ACC112 (cell line): ENCODE results near the gene DOCK7.
A peak's percentile ranks its signal among the peaks of the same experiment; 100 is the strongest.

Source experiments
- H2AFZ ChIP-seq: fragments of 200-600 bp; sonication (generic); one replicate; pipeline ENCODE4 v1.6.0; 2017; ENCODE audit warnings: antibody characterized with exemption, low read length; ENCODE audit not compliant: unreplicated experiment
- H3K27ac ChIP-seq: fragments of 200-600 bp; sonication (generic); 2 replicates; pipeline ENCODE4 v1.5.1; 2014; ENCODE audit warnings: low read depth, mild to moderate bottlenecking, antibody characterized with exemption, low read length, moderate library complexity
- H3K27me3 ChIP-seq: fragments of 200-600 bp; sonication (generic); 2 replicates; pipeline ENCODE4 v1.6.1; 2014; ENCODE audit warnings: mild to moderate bottlenecking, antibody characterized with exemption, low read length, moderate library complexity, mixed read lengths; ENCODE audit not compliant: insufficient read depth
- H3K36me3 ChIP-seq: fragments of 200-600 bp; sonication (generic); 2 replicates; pipeline ENCODE4 v1.6.1; 2016; ENCODE audit warnings: mild to moderate bottlenecking, antibody characterized with exemption, low read length, moderate library complexity, mixed read lengths; ENCODE audit not compliant: insufficient read depth
- H3K4me1 ChIP-seq: fragments of 200-600 bp; sonication (generic); one replicate; pipeline ENCODE4 v1.6.1; 2016; ENCODE audit warnings: low read length, mixed read lengths; ENCODE audit not compliant: insufficient read depth, unreplicated experiment, control insufficient read depth
- H3K4me3 ChIP-seq: fragments of 200-600 bp; sonication (generic); 2 replicates; pipeline ENCODE4 v1.5.1; 2014; ENCODE audit warnings: mild to moderate bottlenecking, low read depth, low read length
- H3K79me2 ChIP-seq: fragments of 200-600 bp; sonication (generic); one replicate; pipeline ENCODE4 v1.6.0; 2016; ENCODE audit warnings: low read length; ENCODE audit not compliant: control insufficient read depth, unreplicated experiment, insufficient read depth

Gene DOCK7

DNA sequence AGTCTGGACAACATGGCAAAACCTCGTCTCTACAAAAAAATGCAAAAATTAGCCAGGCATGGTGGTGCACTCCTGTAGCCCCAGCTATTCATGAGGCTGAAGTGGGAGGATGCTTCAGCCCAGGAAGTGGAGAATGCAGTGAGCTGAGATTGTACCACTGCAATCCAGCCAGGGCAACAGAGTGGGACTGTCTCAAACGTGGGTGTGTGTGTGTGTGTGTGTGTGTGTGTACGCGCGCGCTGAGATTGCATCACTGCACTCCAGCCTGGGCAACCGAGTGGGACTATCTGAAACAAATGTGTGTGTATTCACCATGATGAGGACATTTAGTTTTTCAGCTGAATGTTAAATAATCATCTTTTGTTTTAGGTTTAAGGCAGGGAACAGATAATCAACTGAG, 230.2 kb downstream of the DOCK7 start:
- Histone ChIP-seq H3K4me1 (no peaks in the 10 kb centered on the region), H3K27me3 (no peaks in the 10 kb centered on the region), H3K4me3 (no peak overlapping the region), H3K79me2 (no peaks in the 10 kb centered on the region), H3K36me3 (peaks cover 18% of the 10 kb centered on the region), H2AFZ (no peak overlapping the region), H3K27ac (no peak overlapping the region)

DNA sequence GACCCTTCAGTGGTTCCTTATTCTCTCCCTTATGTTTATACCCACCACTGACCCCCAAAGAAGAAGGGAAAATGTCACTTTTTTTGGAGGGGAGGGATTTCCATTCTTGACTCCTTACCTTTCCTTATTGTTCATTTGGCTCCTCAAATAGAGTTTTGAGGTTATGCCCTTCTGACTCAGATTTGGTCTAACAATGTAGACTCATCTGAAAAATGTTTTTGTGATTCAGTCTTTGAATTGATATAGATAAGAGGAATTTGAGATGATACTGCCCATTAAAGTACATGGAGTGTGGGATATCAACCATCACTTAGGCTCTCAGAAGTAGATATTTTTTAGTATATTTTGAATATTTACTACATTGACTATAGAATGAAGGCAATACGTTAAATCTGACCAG, 235.2 kb downstream of the DOCK7 start:
- Histone ChIP-seq H3K27me3 (no peaks in the 10 kb centered on the region), H3K4me3 (no peak overlapping the region), H3K79me2 (no peaks in the 10 kb centered on the region), H3K27ac (peak overlapping the region; percentile 31), H2AFZ (no peak overlapping the region), H3K4me1 (peaks cover 6% of the 10 kb centered on the region), H3K36me3 (peaks cover 58% of the 10 kb centered on the region)

GRCh38 chr1:62450301-62450700, 237.9 kb downstream of the DOCK7 start:
- no peak overlapping the region for H2AFZ ChIP-seq
- peaks cover 62% of the 10 kb centered on the region for H3K36me3 ChIP-seq
- no peak overlapping the region for H3K4me3 ChIP-seq
- H3K27me3 ChIP-seq: no peaks in the 10 kb centered on the region
- H3K27ac ChIP-seq: no peak overlapping the region
- peaks cover under 1% of the 10 kb centered on the region for H3K79me2 ChIP-seq
- H3K4me1 ChIP-seq: peaks cover 6% of the 10 kb centered on the region

DNA sequence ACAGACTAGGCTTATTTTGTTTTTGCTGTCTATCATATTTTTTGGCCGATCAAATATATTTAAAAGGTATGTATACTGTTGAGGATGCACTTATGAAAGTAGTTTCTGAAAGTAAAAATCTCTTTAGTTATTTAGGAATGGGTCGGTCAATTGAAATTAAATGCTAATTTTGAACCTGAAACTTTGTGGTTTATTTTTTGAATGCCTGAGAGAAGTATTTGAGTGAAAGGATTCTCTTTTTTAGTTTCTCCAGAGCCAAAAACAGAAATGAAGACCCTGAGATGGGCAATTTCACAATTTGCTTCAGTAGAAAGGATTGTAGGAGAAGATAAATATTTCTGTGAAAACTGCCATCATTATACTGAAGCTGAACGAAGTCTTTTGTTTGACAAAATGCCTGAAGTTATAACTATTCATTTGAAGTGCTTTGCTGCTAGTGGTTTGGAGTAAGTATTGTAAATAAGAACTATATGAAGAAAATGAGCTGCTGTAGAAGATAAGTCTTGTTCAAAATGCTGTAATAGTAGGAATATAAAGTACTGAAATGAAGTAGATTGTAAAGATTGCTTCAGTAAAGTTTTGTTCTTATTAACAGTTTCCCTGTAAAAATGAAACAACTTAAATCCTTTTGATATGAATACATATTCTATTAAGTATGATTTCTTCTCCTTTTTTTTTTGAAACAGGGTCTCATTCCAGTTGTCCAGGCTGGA, 239.8 kb downstream of the DOCK7 start:
- H2AFZ ChIP-seq: no peak overlapping the region
- H3K27ac ChIP-seq: no peak overlapping the region
- H3K79me2 ChIP-seq: peaks cover 10% of the 10 kb centered on the region
- H3K4me1 ChIP-seq: peaks cover 6% of the 10 kb centered on the region
- H3K4me3 ChIP-seq: no peak overlapping the region
- no peaks in the 10 kb centered on the region for H3K27me3 ChIP-seq
- peaks cover 73% of the 10 kb centered on the region for H3K36me3 ChIP-seq

DNA sequence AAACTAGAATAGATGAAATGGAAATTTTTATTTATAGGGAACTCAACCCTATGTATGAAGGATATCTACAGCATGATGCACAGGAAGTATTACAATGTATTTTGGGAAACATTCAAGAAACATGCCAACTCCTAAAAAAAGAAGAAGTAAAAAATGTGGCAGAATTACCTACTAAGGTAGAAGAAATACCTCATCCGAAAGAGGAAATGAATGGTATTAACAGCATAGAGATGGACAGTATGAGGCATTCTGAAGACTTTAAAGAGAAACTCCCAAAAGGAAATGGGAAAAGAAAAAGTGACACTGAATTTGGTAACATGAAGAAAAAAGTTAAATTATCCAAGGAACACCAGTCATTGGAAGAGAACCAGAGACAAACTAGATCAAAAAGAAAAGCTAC, 243.5 kb downstream of the DOCK7 start:
- Histone ChIP-seq H3K36me3 (peaks cover 64% of the 10 kb centered on the region), H2AFZ (no peak overlapping the region), H3K27ac (no peak overlapping the region), H3K4me3 (no peak overlapping the region), H3K4me1 (peaks cover 14% of the 10 kb centered on the region), H3K27me3 (no peaks in the 10 kb centered on the region), H3K79me2 (peaks cover 45% of the 10 kb centered on the region)

- H3K4me3 ChIP-seq: peak overlapping the region; percentile 92
- peaks cover 31% of the 10 kb centered on the region for H3K36me3 ChIP-seq
- H3K27ac ChIP-seq: no peak overlapping the region
- H2AFZ ChIP-seq: no peak overlapping the region
- H3K79me2 ChIP-seq: peaks cover 74% of the 10 kb centered on the region
- H3K27me3 ChIP-seq: no peaks in the 10 kb centered on the region
- H3K4me1 ChIP-seq: peaks cover 24% of the 10 kb centered on the region
These were observed 248.4 kb downstream of the DOCK7 start for GRCh38 chr1:62439652-62440371.

GRCh38 chr1:62438163-62438562, 250.0 kb downstream of the DOCK7 start:
- Histone ChIP-seq H3K4me3 (peak overlapping the region; percentile 92), H3K27me3 (no peaks in the 10 kb centered on the region), H3K79me2 (peaks cover 67% of the 10 kb centered on the region), H3K27ac (peak overlapping the region; percentile 98; the same call in 1 of the 2 replicates), H3K36me3 (peaks cover 17% of the 10 kb centered on the region), H3K4me1 (peaks cover 24% of the 10 kb centered on the region), H2AFZ (no peak overlapping the region)

DNA sequence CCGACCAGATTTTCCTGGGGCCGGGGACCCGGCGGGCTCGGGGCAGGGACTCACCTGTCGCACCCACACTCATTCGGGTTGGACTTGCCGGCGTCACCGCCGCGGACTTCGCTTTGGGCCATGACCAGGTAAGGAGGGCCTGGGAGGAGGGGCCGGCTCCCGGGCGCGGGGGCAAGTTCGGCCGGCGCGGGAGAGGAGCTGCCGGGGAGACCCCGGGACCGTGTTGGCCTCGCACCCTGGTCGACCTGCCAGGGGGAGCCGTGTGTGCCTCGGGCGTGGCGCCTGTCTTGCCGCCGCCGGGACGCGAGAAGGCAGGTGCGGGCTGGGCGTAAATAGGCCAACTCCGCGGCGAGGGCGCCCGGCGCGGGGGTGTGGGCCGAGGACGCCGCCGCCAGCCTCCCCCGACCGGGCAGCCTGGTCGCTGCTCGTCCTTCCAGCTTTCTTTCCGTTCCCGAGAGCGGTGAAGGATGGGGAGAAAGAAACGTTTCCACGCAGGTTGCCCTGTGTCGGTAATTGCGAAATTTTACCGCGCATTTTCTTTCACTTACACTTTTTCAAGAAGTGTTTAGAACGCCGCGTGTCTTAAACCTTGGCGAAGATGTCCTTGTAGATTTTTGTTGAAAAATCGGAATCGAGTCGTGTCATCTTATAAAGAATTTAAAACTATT, 250.8 kb downstream of the DOCK7 start:
- Histone ChIP-seq H3K4me3 (peak overlapping the region; percentile 92), H3K79me2 (peaks cover 59% of the 10 kb centered on the region), H2AFZ (peak overlapping the region; percentile 77), H3K27ac (peak overlapping the region; percentile 98), H3K4me1 (peaks cover 24% of the 10 kb centered on the region), H3K27me3 (no peaks in the 10 kb centered on the region), H3K36me3 (peaks cover 13% of the 10 kb centered on the region)

- peak within 1 kb of the TSS; percentile 92 for H3K4me3 ChIP-seq
- H3K27me3 ChIP-seq: no peaks in the 10 kb centered on the region
- H3K27ac ChIP-seq: peak within 1 kb of the TSS; percentile 98
- H2AFZ ChIP-seq: peak within 1 kb of the TSS; percentile 77
- peaks cover 6% of the 10 kb centered on the region; the same call in 1 of the 2 replicates for H3K36me3 ChIP-seq
- peaks cover 53% of the 10 kb centered on the region for H3K79me2 ChIP-seq
- peaks cover 24% of the 10 kb centered on the region for H3K4me1 ChIP-seq
These were observed 251.5 kb downstream of the DOCK7 start, which contains the start of gene USP1 for GRCh38 chr1:62436466-62437272. USP1 (plus strand) TSS chr1:62437049; CDS start chr1:62439868, 2,819 bp downstream.

- Histone ChIP-seq H3K27ac (peak overlapping the region; percentile 98), H3K79me2 (peaks cover 47% of the 10 kb centered on the region), H3K27me3 (0 out of 2 replicates have a peak, but pooled peaks cover 5% of the 10 kb centered on the region), H3K4me3 (peak overlapping the region; percentile 92), H3K4me1 (peaks cover 21% of the 10 kb centered on the region), H3K36me3 (0 out of 2 replicates have a peak, but pooled peaks cover under 1% of the 10 kb centered on the region), H2AFZ (peak overlapping the region; percentile 72)
These were observed 252.1 kb downstream of the DOCK7 start for GRCh38 chr1:62436039-62436465.
